Muscle of leg (tissue), 11 donors: ENCODE results near the gene PRR20D. TPM values are rescaled to one million over a fixed set of nuclear protein-coding genes. Genes with fewer than 3 reads are reported as not detected.
"Not testable (repeated sequence)": the region's sequence is repeated elsewhere in the genome, so short reads cannot be mapped to it uniquely, and the experiment has no call there.

ENCODE experiments used
- DNase-seq: peaks from one replicate; pipeline ENCODE4 v3.0.0; 2013
- H3K27ac ChIP-seq: one replicate; pipeline ENCODE4 v1.5.1; 2013; ENCODE audit warnings: mild to moderate bottlenecking, low read length, control low read depth
- H3K27me3 ChIP-seq: one replicate; pipeline ENCODE4 v1.6.1; 2013; ENCODE audit warnings: low read length; ENCODE audit not compliant: control insufficient read depth, insufficient read depth
- H3K36me3 ChIP-seq: one replicate; pipeline ENCODE4 v1.6.1; 2013; ENCODE audit warnings: low read length; ENCODE audit not compliant: control insufficient read depth, insufficient read depth
- H3K4me1 ChIP-seq: one replicate; pipeline ENCODE4 v1.6.1; 2013; ENCODE audit warnings: low read length; ENCODE audit not compliant: control insufficient read depth, insufficient read depth
- H3K4me3 ChIP-seq: one replicate; pipeline ENCODE4 v1.5.1; 2013; ENCODE audit warnings: low read length, control low read depth
- H3K9me3 ChIP-seq: replicated peaks from 2 replicates; pipeline ENCODE4 v1.6.1; 2013; ENCODE audit warnings: low read depth, low read length; ENCODE audit not compliant: control insufficient read depth
- WGBS: methylation state at CpG from one replicate; pipeline ENCODE4 v1.1.5; 2013; ENCODE audit warnings: missing lambda C conversion rate; ENCODE audit not compliant: insufficient coverage; 5-methylcytosine and 5-hydroxymethylcytosine counted together
- polyA plus RNA-seq, 8 donors: library from polyadenylated mRNA; unstranded; fragments of 120-200 nt; gene quantifications; one replicate each; pipeline versions ENCODE4 v1.2.1 to v1.2.3, GENCODE V29; 2013; ENCODE audit warnings: inconsistent platforms in 1 of 8, low replicate concordance in 1 of 8; ENCODE audit not compliant: insufficient read length in 8 of 8, insufficient read depth in 1 of 8
- total RNA-seq: library from RNA; stranded (reverse); fragments of 120-200 nt; gene quantifications from one replicate; pipeline ENCODE4 v1.2.4, GENCODE V29; 2013

Gene PRR20D
- total and polyA plus RNA-seq, 9 donors, result not detected

GRCh38 chr13:57148106-57148505, 12.3 kb upstream of the PRR20D start:
- H3K27ac ChIP-seq, DNase-seq, H3K36me3 ChIP-seq, H3K4me3 ChIP-seq, H3K27me3 ChIP-seq, H3K9me3 ChIP-seq, H3K4me1 ChIP-seq: not testable (repeated sequence)
- WGBS, result 92% methylated on average over 4 of the region's 14 CpGs

DNA sequence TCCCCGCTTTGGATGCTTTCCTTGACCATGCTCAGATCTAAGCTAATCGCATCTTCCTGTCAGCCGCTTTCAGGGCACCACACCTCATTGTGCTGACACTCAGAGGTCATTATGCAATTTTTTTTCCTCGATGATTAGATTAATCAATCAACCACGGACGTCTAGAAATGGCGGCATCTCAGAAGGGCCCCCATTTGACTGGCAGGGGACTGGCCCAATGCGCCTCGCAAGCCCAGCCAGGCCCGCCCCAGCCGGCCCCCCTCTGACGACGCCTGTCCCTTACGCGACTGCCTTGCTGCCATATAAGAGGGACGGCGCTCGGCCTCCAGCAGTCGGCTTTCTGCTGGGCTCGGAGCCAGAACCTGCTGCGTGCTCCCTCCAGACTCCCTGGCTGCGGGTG, 6.7 kb upstream of the PRR20D start, which contains the start of gene PRR20C:
PRR20C (plus strand) TSS at position 301 of the 400 bp plus-strand sequence. CDS start 387 bp downstream, outside the sequence.
- not testable (repeated sequence) for H3K27me3 ChIP-seq, H3K27ac ChIP-seq, DNase-seq, H3K36me3 ChIP-seq, H3K4me3 ChIP-seq, H3K9me3 ChIP-seq, H3K4me1 ChIP-seq
- WGBS, result no CpG with 5 or more reads among the region's 22 CpGs

DNA sequence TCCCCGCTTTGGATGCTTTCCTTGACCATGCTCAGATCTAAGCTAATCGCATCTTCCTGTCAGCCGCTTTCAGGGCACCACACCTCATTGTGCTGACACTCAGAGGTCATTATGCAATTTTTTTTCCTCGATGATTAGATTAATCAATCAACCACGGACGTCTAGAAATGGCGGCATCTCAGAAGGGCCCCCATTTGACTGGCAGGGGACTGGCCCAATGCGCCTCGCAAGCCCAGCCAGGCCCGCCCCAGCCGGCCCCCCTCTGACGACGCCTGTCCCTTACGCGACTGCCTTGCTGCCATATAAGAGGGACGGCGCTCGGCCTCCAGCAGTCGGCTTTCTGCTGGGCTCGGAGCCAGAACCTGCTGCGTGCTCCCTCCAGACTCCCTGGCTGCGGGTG, 6.5 kb downstream of the PRR20D start, which contains the start of gene PRR20E:
PRR20E (plus strand) TSS at position 301 of the 400 bp plus-strand sequence. CDS start 387 bp downstream, outside the sequence.
- not testable (repeated sequence) for H3K36me3 ChIP-seq, H3K27me3 ChIP-seq, H3K4me3 ChIP-seq, DNase-seq, H3K27ac ChIP-seq, H3K4me1 ChIP-seq, H3K9me3 ChIP-seq
- no CpG with 5 or more reads among the region's 22 CpGs for WGBS

GRCh38 chr13:57191667-57192066, 31.2 kb downstream of the PRR20D start:
- Histone ChIP-seq H3K36me3 (no peaks in the 10 kb centered on the region), H3K9me3 (no peaks in the 10 kb centered on the region), H3K27me3 (no peaks in the 10 kb centered on the region), H3K27ac (no peak overlapping the region), H3K4me1 (no peaks in the 10 kb centered on the region), H3K4me3 (no peak overlapping the region)
- DNase-seq, result no peak
- WGBS, result no CpG with 5 or more reads among the region's 1 CpG

DNA sequence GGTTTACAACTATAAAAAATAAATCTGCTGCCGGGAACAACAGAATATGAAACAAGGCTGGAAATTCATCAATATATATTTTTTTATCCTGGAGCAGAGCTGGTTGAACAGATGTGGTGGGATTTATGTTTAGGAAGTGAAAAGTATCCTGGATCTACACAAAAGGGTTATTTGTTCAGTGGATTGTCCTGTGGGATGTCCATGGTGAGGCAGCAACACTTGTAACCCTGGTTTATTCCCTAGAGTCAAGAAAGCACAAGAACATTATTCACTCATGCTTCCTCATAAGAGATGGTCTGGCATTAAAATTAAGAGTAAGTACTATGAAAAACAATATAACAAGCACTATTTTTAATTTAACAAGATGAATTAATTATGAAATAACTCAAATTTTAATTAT, 52.6 kb downstream of the PRR20D start:
- H3K36me3 ChIP-seq, result no peaks in the 10 kb centered on the region
- no CpG with 5 or more reads among the region's 1 CpG for WGBS
- no peaks in the 10 kb centered on the region for H3K27me3 ChIP-seq
- H3K4me1 ChIP-seq, result no peaks in the 10 kb centered on the region
- peak; percentile 6 for DNase-seq
- H3K9me3 ChIP-seq, result no peaks in the 10 kb centered on the region
- no peak overlapping the region for H3K4me3 ChIP-seq
- H3K27ac ChIP-seq, result no peak overlapping the region

Other genes with a start within 250 kb of the PRR20D start
- gene PRR20A, start 19.7 kb upstream of the PRR20D start, total RNA-seq, result not detected
- not detected for gene PRR20A, start 19.7 kb upstream of the PRR20D start, polyA plus RNA-seq
- not detected for gene PRR20B, start 13.1 kb upstream of the PRR20D start, total RNA-seq
- not detected for gene PRR20B, start 13.1 kb upstream of the PRR20D start, polyA plus RNA-seq
- gene PRR20C, start 6.6 kb upstream of the PRR20D start, total RNA-seq, result not detected
- gene PRR20C, start 6.6 kb upstream of the PRR20D start, polyA plus RNA-seq, result not detected
- gene PRR20E, start 6.6 kb downstream of the PRR20D start, total RNA-seq, result not detected
- gene PRR20E, start 6.6 kb downstream of the PRR20D start, polyA plus RNA-seq, result not detected